Endothelial cell of umbilical vein (primary cell): Measurements from ENCODE around the gene CHRNA1. TPM values are rescaled to one million over a fixed set of nuclear protein-coding genes. Genes with fewer than 3 reads are reported as not detected.

Experiments used
- BruUV-seq: library from RNA; stranded (reverse); fragments of 400-500 nt; replicated peaks from 2 replicates; lab custom pipeline; 2021; lab: Mats Ljungman, UMichigan
- CTCF ChIA-PET: fragments of 300-600, 350-600 bp; sonication (Branson Sonifier 250); formaldehyde crosslinking; loops from one replicate; lab custom pipeline; 2021; ENCODE audit warnings: antibody characterized with exemption, inconsistent platforms; lab: Charles Lee
- POLR2A ChIA-PET: fragments of 300-600, 350-600 bp; sonication (Branson Sonifier 250); formaldehyde crosslinking; loops from one replicate; lab custom pipeline; 2021; ENCODE audit warnings: antibody characterized with exemption, inconsistent platforms; lab: Charles Lee
- DNase-seq: peaks from one replicate; pipeline ENCODE4 v3.0.0-alpha.2; 2011; ENCODE audit warnings: low read depth, low spot score
- FAIRE-seq: peaks from 2 replicates; lab custom pipeline; 2011; peaks lifted over from hg19 to GRCh38; lab: Jason Lieb, UNC
- H2AFZ ChIP-seq: 2 replicates; pipeline ENCODE4 v1.6.0; 2012; ENCODE audit warnings: low read depth, low read length, control low read depth, inconsistent platforms
- H3K27ac ChIP-seq: 2 replicates; pipeline ENCODE4 v1.5.1; 2011; ENCODE audit warnings: low read depth, mild to moderate bottlenecking, control low read depth, low read length, moderate library complexity; ENCODE audit not compliant: insufficient read depth
- H3K27me3 ChIP-seq, 2 experiments: 2 replicates each; pipeline versions ENCODE4 v1.6.0 to v1.6.1; 2011; ENCODE audit warnings: low read length in 2 of 2, mixed read lengths in 1 of 2; ENCODE audit not compliant: control insufficient read depth in 2 of 2, insufficient read depth in 2 of 2
- H3K36me3 ChIP-seq, 2 experiments: 2 replicates in 1 of 2; 3 replicates in 1 of 2; pipeline ENCODE4 v1.5.1; 2011; ENCODE audit warnings: low read length in 2 of 2, mild to moderate bottlenecking in 1 of 2, moderate library complexity in 1 of 2; ENCODE audit not compliant: control insufficient read depth in 2 of 2, insufficient read depth in 2 of 2; ENCODE audit errors: extremely low read depth in 1 of 2
- H3K4me1 ChIP-seq: 3 replicates; pipeline ENCODE4 v1.5.1; 2011; ENCODE audit warnings: mild to moderate bottlenecking, low read length; ENCODE audit not compliant: control insufficient read depth, insufficient read depth; ENCODE audit errors: extremely low read depth
- H3K4me2 ChIP-seq: 2 replicates; pipeline ENCODE4 v1.6.1; 2011; ENCODE audit warnings: low read length, control low read depth, mixed read lengths; ENCODE audit not compliant: insufficient read depth
- H3K4me3 ChIP-seq, 3 experiments: fragments of 200-600 bp in 1 of 3; sonication (generic), shearing (Covaris generic) in 1 of 3; replicated peaks in 1 of 3; 2 replicates each; pipeline ENCODE4 v1.5.1; 2011 to 2016; ENCODE audit warnings: control low read depth in 3 of 3, low read length in 3 of 3, mild to moderate bottlenecking in 2 of 3, inconsistent platforms in 1 of 3, low read depth in 1 of 3, moderate library complexity in 1 of 3; ENCODE audit not compliant: insufficient read depth in 1 of 3
- H3K79me2 ChIP-seq: 2 replicates; pipeline ENCODE4 v1.6.0; 2012; ENCODE audit warnings: low read length, inconsistent platforms; ENCODE audit not compliant: control insufficient read depth, insufficient read depth
- H3K9ac ChIP-seq: replicated peaks from 2 replicates; pipeline ENCODE3; 2011; ENCODE audit warnings: low read length, control low read depth; ENCODE audit not compliant: insufficient read depth; ENCODE audit errors: extremely low read depth
- H3K9me1 ChIP-seq: replicated peaks from 3 replicates; pipeline ENCODE4 v1.6.0; 2011; ENCODE audit warnings: mild to moderate bottlenecking, low read length; ENCODE audit not compliant: control insufficient read depth, insufficient read depth; ENCODE audit errors: extremely low read depth
- H3K9me3 ChIP-seq: replicated peaks from 2 replicates; pipeline ENCODE4 v1.5.1; 2012; ENCODE audit warnings: low read length, inconsistent platforms; ENCODE audit not compliant: control insufficient read depth, insufficient read depth
- H4K20me1 ChIP-seq: replicated peaks from 2 replicates; pipeline ENCODE3; 2011; ENCODE audit warnings: mild to moderate bottlenecking, low read length; ENCODE audit not compliant: control insufficient read depth, insufficient read depth; ENCODE audit errors: extremely low read depth
- CTCF ChIP-seq, 2 donors: IDR thresholded peaks; 1 replicate in 1 of 2; 2 replicates in 1 of 2; pipeline ENCODE4 v1.5.1; 2011; ENCODE audit warnings: low read length in 2 of 2, mild to moderate bottlenecking in 2 of 2, moderate library complexity in 2 of 2, control low read depth in 1 of 2, inconsistent platforms in 1 of 2, low read depth in 1 of 2; ENCODE audit not compliant: insufficient read depth in 1 of 2; ENCODE audit errors: extremely low read depth in 1 of 2
- EZH2 ChIP-seq: IDR thresholded peaks from 2 replicates; pipeline ENCODE4 v1.6.1; 2012; ENCODE audit warnings: borderline replicate concordance, low read depth, mild to moderate bottlenecking, moderate library complexity, low read length, inconsistent platforms; ENCODE audit not compliant: severe bottlenecking
- FOS ChIP-seq: IDR thresholded peaks from 2 replicates; pipeline ENCODE4 v1.6.1; 2011; ENCODE audit warnings: mild to moderate bottlenecking, low read length, moderate library complexity, borderline replicate concordance; ENCODE audit not compliant: insufficient read depth
- GATA2 ChIP-seq: IDR thresholded peaks from 2 replicates; pipeline ENCODE4 v1.7.0; 2011; ENCODE audit warnings: low read depth, mild to moderate bottlenecking, moderate library complexity, mixed read lengths, low read length; ENCODE audit not compliant: insufficient read length, insufficient read depth
- JUN ChIP-seq: IDR thresholded peaks from 2 replicates; pipeline ENCODE4 v1.6.1; 2011; ENCODE audit warnings: borderline replicate concordance, low read depth; ENCODE audit not compliant: insufficient read length, insufficient read depth
- MAX ChIP-seq: IDR thresholded peaks from 2 replicates; pipeline ENCODE4 v1.6.1; 2011; ENCODE audit not compliant: insufficient read depth, insufficient read length
- MYC ChIP-seq: IDR thresholded peaks from one replicate; pipeline ENCODE4 v1.6.1; 2011; ENCODE audit warnings: mild to moderate bottlenecking, low read depth, low read length
- POLR2A ChIP-seq: IDR thresholded peaks from 2 replicates; pipeline ENCODE4 v1.6.1; 2012; ENCODE audit warnings: low read depth, mild to moderate bottlenecking, control low read depth, low read length
- POLR2AphosphoS5 ChIP-seq: IDR thresholded peaks from 2 replicates; pipeline ENCODE4 v1.6.1; 2012; ENCODE audit warnings: low read depth, mild to moderate bottlenecking, control low read depth, low read length, moderate library complexity; ENCODE audit not compliant: insufficient read depth
- dilution Hi-C: fragments of 300-500 bp; cut with MboI; formaldehyde crosslinking; loops from one replicate; pipeline ENCODE4 v1.15.0; 2019; ENCODE audit warnings: low sequenced_read_pairs; ENCODE audit not compliant: extremely low pct_ligation_motif_present
- intact Hi-C: fragments of 100-400 bp; cut with micrococcal nuclease; formaldehyde crosslinking; loops from one replicate; pipeline ENCODE4 v1.10.0; 2022
- polyA plus RNA-seq, 4 experiments: library from polyadenylated mRNA; depleted of rRNA in 3 of 4; stranded (reverse) in 3 of 4; unstranded in 1 of 4; fragments of >200 nt; gene quantifications; 2 replicates each; pipeline versions ENCODE4 v1.2.1 to v1.2.3, GENCODE V29; 2011 to 2012; ENCODE audit warnings: missing spikeins in 1 of 4
- total RNA-seq: library from RNA; stranded (reverse); gene quantifications from 2 replicates; pipeline ENCODE4 v1.2.3, GENCODE V29; 2021

CHRNA1 gene
- total and polyA plus RNA-seq, 2 donors (not counting 3 experiments of a cell fraction or from before 2014, with no cell fraction given), result 11.3 to 18.2 TPM

- DNase-seq (no peak), FAIRE-seq (no peak)
- Histone ChIP-seq H3K79me2 (no peaks in the 10 kb centered on the region), H3K9me3 (no peaks in the 10 kb centered on the region), H3K9ac (no peak overlapping the region), H3K27me3 (no peaks in the 10 kb centered on the region), H2AFZ (no peak overlapping the region), H3K4me2 (no peak overlapping the region), H3K4me3 (no peak overlapping the region), H4K20me1 (no peaks in the 10 kb centered on the region), H3K27ac (no peak overlapping the region), H3K9me1 (no peaks in the 10 kb centered on the region), H3K4me1 (no peaks in the 10 kb centered on the region), H3K36me3 (no peaks in the 10 kb centered on the region)
- CTCF ChIA-PET, result no interaction called here
- BruUV-seq, result no TSS peak
- POLR2A ChIA-PET, result no interaction called here
- intact Hi-C loops, result loop anchor here (10.0 kb wide), 1 partner anchor 317 kb away; no protein-coding TSS in a partner anchor
- no peak for TF ChIP-seq GATA2
- no peak for TF ChIP-seq MYC
- no peak for TF ChIP-seq FOS
- TF ChIP-seq CTCF (IDR thresholded peaks at IDR 0.05; ENCODE audit: extremely low read depth in 1 of 2, insufficient read depth in 1 of 2, low read depth in 1 of 2, low read length in 2 of 2), result no peak
- no peak for TF ChIP-seq MAX
- no peak for TF ChIP-seq POLR2A
- no peak for TF ChIP-seq EZH2
- TF ChIP-seq POLR2AphosphoS5, result no peak
- TF ChIP-seq JUN, result no peak
- dilution Hi-C loops, result loop anchor here (10.0 kb wide), 1 partner anchor 207 kb away; no protein-coding TSS in a partner anchor
Observed at GRCh38 chr2:174777347-174778084, 13.2 kb upstream of the CHRNA1 start.
